Measurements from ENCODE around the gene XPO4.
"Not testable (repeated sequence)": the region's sequence is repeated elsewhere in the genome, so short reads cannot be mapped to it uniquely, and the experiment has no call there.

XPO4 gene

GRCh38 chr13:20779405-20779804 lies 123.1 kb downstream of the XPO4 start:
- DNase-seq: no peak

- DNase-seq: no peak
These were observed 124.2 kb downstream of the XPO4 start for GRCh38 chr13:20778311-20778710.

- no peak for DNase-seq
These were observed 125.8 kb downstream of the XPO4 start for GRCh38 chr13:20776751-20777150.

- no peak for DNase-seq
These were observed 126.6 kb downstream of the XPO4 start for GRCh38 chr13:20775961-20776360.

- DNase-seq: no peak
These were observed 127.8 kb downstream of the XPO4 start for GRCh38 chr13:20774746-20775145.

- peak; percentile 94 for DNase-seq
These were observed 129.1 kb downstream of the XPO4 start, which contains the start of gene EEF1AKMT1 for GRCh38 chr13:20773194-20774080. Gene EEF1AKMT1 (minus strand): TSS chr13:20773961. CDS start chr13:20757598, 16,363 bp downstream.

GRCh38 chr13:20772401-20773131 lies 130.0 kb downstream of the XPO4 start:
- DNase-seq: no peak

- DNase-seq: no peak
These were observed 132.7 kb downstream of the XPO4 start for GRCh38 chr13:20769834-20770233.

GRCh38 chr13:20769091-20769490 lies 133.5 kb downstream of the XPO4 start:
- DNase-seq: no peak

GRCh38 chr13:20767309-20767943 lies 135.1 kb downstream of the XPO4 start:
- no peak for DNase-seq

GRCh38 chr13:20760872-20761271 lies 141.7 kb downstream of the XPO4 start:
- DNase-seq: no peak

- DNase-seq: no peak
These were observed 148.5 kb downstream of the XPO4 start for GRCh38 chr13:20754009-20754408.

GRCh38 chr13:20749377-20749776 lies 153.2 kb downstream of the XPO4 start:
- DNase-seq: no peak

GRCh38 chr13:20743830-20744404 lies 158.6 kb downstream of the XPO4 start:
- not testable (repeated sequence) for DNase-seq

- no peak for DNase-seq
These were observed 162.5 kb downstream of the XPO4 start for GRCh38 chr13:20740021-20740420.

- no peak for DNase-seq
These were observed 163.9 kb downstream of the XPO4 start for GRCh38 chr13:20738616-20739015.

- DNase-seq: no peak
These were observed 172.6 kb downstream of the XPO4 start for GRCh38 chr13:20729633-20730585.

- no peak for DNase-seq
These were observed 173.8 kb downstream of the XPO4 start for GRCh38 chr13:20728579-20729311.

GRCh38 chr13:20727856-20728255 lies 174.7 kb downstream of the XPO4 start:
- no peak for DNase-seq
